T-cell (primary cell): ENCODE measurements around the gene PRKACB. TPM values are rescaled to one million over a fixed set of nuclear protein-coding genes. Genes with fewer than 3 reads are reported as not detected.

Source experiments
- ATAC-seq, 4 experiments: fragments of 200-7000 bp in 3 of 4; fragments of 150-1000 bp in 1 of 4; cut with Tn5 transposase; replicated peaks in 1 of 4; 1 replicate in 3 of 4; 2 replicates in 1 of 4; pipeline ENCODE4 v1.10.0; 2021; ENCODE audit warnings: moderate library complexity in 3 of 4, mild to moderate bottlenecking in 2 of 4, moderate number of reproducible peaks in 1 of 4
- CTCF ChIA-PET, 2 donors: fragments of 300-600 bp; sonication (Branson Sonifier 250); formaldehyde crosslinking; loops; one replicate each; lab custom pipeline; 2022; ENCODE audit warnings: antibody characterized with exemption in 2 of 2; lab: Charles Lee
- POLR2A ChIA-PET, 2 donors: fragments of 300-600 bp; sonication (Branson Sonifier 250); formaldehyde crosslinking; loops; one replicate each; lab custom pipeline; 2022; ENCODE audit warnings: antibody characterized with exemption in 2 of 2; lab: Charles Lee
- DNase-seq, 35 experiments: peaks; one replicate each; pipeline versions ENCODE4 v3.0.0 to v3.0.0-alpha.2; 2013 to 2023
- H3K27ac ChIP-seq: one replicate; pipeline ENCODE4 v1.5.1; 2013; ENCODE audit warnings: low read length
- H3K27me3 ChIP-seq, 2 experiments: replicated peaks in 1 of 2; 1 replicate in 1 of 2; 2 replicates in 1 of 2; pipeline versions ENCODE4 v1.6.1 to v1.7.0; 2013; ENCODE audit warnings: low read length in 1 of 2, mixed read lengths in 1 of 2; ENCODE audit not compliant: control insufficient read depth in 2 of 2, insufficient read depth in 2 of 2; ENCODE audit errors: extremely low read depth in 1 of 2
- H3K36me3 ChIP-seq, 2 donors: 1 replicate in 1 of 2; 2 replicates in 1 of 2; pipeline versions ENCODE4 v1.6.1 to v1.7.0; 2013; ENCODE audit warnings: low read length in 1 of 2; ENCODE audit not compliant: control insufficient read depth in 2 of 2, insufficient read depth in 1 of 2; ENCODE audit errors: extremely low read depth in 1 of 2
- H3K4me1 ChIP-seq, 2 experiments: 1 replicate in 1 of 2; 2 replicates in 1 of 2; pipeline versions ENCODE4 v1.6.1 to v1.7.0; 2013; ENCODE audit warnings: low read length in 2 of 2, mixed read lengths in 1 of 2; ENCODE audit not compliant: insufficient read depth in 2 of 2, control insufficient read depth in 1 of 2; ENCODE audit errors: extremely low read depth in 1 of 2
- H3K4me3 ChIP-seq, 2 donors: 1 replicate in 1 of 2; 2 replicates in 1 of 2; pipeline versions ENCODE4 v1.5.1 to v1.7.0; 2013; ENCODE audit warnings: mild to moderate bottlenecking in 2 of 2, low read length in 1 of 2, moderate library complexity in 1 of 2; ENCODE audit not compliant: control insufficient read depth in 1 of 2; ENCODE audit errors: extremely low read depth in 1 of 2
- H3K9me3 ChIP-seq: 2 replicates; pipeline ENCODE4 v1.7.0; 2013
- H3K27ac Mint-ChIP-seq, 2 donors: one replicate each; pipeline ENCODE4 v1.8.0; 2020 to 2021; ENCODE audit warnings: mild to moderate bottlenecking in 2 of 2, mixed read lengths in 2 of 2
- H3K27me3 Mint-ChIP-seq, 2 donors: one replicate each; pipeline ENCODE4 v1.8.0; 2021 to 2022; ENCODE audit warnings: mixed read lengths in 2 of 2
- H3K36me3 Mint-ChIP-seq: one replicate; pipeline ENCODE4 v1.8.0; 2021; ENCODE audit warnings: mixed read lengths
- H3K4me1 Mint-ChIP-seq, 3 donors: one replicate each; pipeline ENCODE4 v1.8.0; 2020 to 2022; ENCODE audit warnings: mixed read lengths in 3 of 3, mild to moderate bottlenecking in 1 of 3
- H3K4me3 Mint-ChIP-seq, 3 donors: one replicate each; pipeline ENCODE4 v1.8.0; 2020 to 2022; ENCODE audit warnings: mild to moderate bottlenecking in 3 of 3, mixed read lengths in 3 of 3, moderate library complexity in 3 of 3
- H3K9me3 Mint-ChIP-seq, 3 donors: one replicate each; pipeline ENCODE4 v1.8.0; 2020 to 2022; ENCODE audit warnings: mixed read lengths in 3 of 3
- WGBS: methylation state at CpG from one replicate; pipeline ENCODE4 v1.1.5; 2013; ENCODE audit warnings: missing lambda C conversion rate; ENCODE audit not compliant: insufficient coverage; 5-methylcytosine and 5-hydroxymethylcytosine counted together
- total RNA-seq, 35 experiments: library from RNA in 6 of 35; stranded (reverse) in 6 of 35; fragments of 120-200 nt in 1 of 35; gene quantifications; one replicate each; pipeline versions ENCODE4 v1.2.1 to v1.2.4 and lab custom pipeline; 2013 to 2026

The PRKACB gene
- total RNA-seq, 5 donors from 2014 or later (not counting 1 experiment from before 2014, with no cell fraction given): 101 to 119 (median 109) TPM

GRCh38 chr1:84257617-84258016, 113.5 kb downstream of the PRKACB start:
- H3K4me1 Mint-ChIP-seq: no peaks in the 10 kb centered on the region
- H3K36me3 ChIP-seq: no peaks in the 10 kb centered on the region
- ChIA-PET CTCF (no interaction called here), POLR2A (no interaction called here)
- no peak for ATAC-seq
- H3K4me3 ChIP-seq: no peak overlapping the region
- no peaks in the 10 kb centered on the region for H3K4me1 ChIP-seq
- H3K36me3 Mint-ChIP-seq: no peaks in the 10 kb centered on the region
- no peaks in the 10 kb centered on the region for H3K9me3 ChIP-seq
- no peaks in the 10 kb centered on the region for H3K9me3 Mint-ChIP-seq
- H3K27ac Mint-ChIP-seq: no peak overlapping the region
- H3K27me3 Mint-ChIP-seq: no peaks in the 10 kb centered on the region
- DNase-seq: no peak
- no peaks in the 10 kb centered on the region for H3K27me3 ChIP-seq
- H3K4me3 Mint-ChIP-seq: no peak overlapping the region
- 90% methylated on average over 2 of the region's 2 CpGs for WGBS
- no peak overlapping the region for H3K27ac ChIP-seq

- no peak overlapping the region for H3K4me3 ChIP-seq
- POLR2A ChIA-PET: no interaction called here
- Mint-ChIP-seq H3K36me3 (no peaks in the 10 kb centered on the region), H3K4me1 (no peaks in the 10 kb centered on the region), H3K27ac (no peak overlapping the region), H3K27me3 (no peaks in the 10 kb centered on the region), H3K4me3 (no peak overlapping the region), H3K9me3 (no peaks in the 10 kb centered on the region)
- H3K4me1 ChIP-seq: no peaks in the 10 kb centered on the region
- no peaks in the 10 kb centered on the region for H3K9me3 ChIP-seq
- 92% methylated on average over 2 of the region's 2 CpGs for WGBS
- ATAC-seq (no peak), DNase-seq (no peak)
- CTCF ChIA-PET: no interaction called here
- H3K27ac ChIP-seq: no peak overlapping the region
- no peaks in the 10 kb centered on the region for H3K36me3 ChIP-seq
- H3K27me3 ChIP-seq: no peaks in the 10 kb centered on the region
These were observed 115.3 kb downstream of the PRKACB start for GRCh38 chr1:84259376-84259775.

DNA sequence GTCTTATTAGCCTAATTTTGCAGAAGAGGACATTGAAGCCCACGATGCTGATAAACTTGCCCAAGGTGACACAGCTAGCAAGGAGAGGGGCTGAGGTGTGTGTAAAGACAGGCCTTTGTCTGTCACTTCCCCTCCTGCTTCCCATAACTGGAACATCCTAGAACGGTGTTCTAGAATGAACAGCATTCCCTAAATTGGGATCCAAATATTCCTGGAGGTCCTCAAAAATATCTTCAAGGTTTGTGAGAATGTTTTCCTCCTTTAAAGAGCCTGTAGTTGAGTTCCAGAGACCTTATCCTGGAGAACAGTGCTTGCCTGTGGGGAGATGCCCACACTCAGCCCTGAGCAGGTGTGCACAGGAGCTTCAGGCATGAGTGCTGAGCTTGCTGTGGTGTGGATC, 115.9 kb downstream of the PRKACB start:
- Mint-ChIP-seq H3K4me1 (no peaks in the 10 kb centered on the region), H3K36me3 (no peaks in the 10 kb centered on the region), H3K4me3 (no peak overlapping the region), H3K27me3 (no peaks in the 10 kb centered on the region), H3K9me3 (no peaks in the 10 kb centered on the region), H3K27ac (no peak overlapping the region)
- H3K4me3 ChIP-seq: no peak overlapping the region
- H3K27ac ChIP-seq: no peak overlapping the region
- H3K36me3 ChIP-seq: no peaks in the 10 kb centered on the region
- no peaks in the 10 kb centered on the region for H3K27me3 ChIP-seq
- H3K4me1 ChIP-seq: no peaks in the 10 kb centered on the region
- ChIA-PET POLR2A (no interaction called here), CTCF (no interaction called here)
- DNase-seq: no peak
- no peaks in the 10 kb centered on the region for H3K9me3 ChIP-seq
- ATAC-seq: no peak
- WGBS: no CpG with 5 or more reads among the region's 2 CpGs

DNA sequence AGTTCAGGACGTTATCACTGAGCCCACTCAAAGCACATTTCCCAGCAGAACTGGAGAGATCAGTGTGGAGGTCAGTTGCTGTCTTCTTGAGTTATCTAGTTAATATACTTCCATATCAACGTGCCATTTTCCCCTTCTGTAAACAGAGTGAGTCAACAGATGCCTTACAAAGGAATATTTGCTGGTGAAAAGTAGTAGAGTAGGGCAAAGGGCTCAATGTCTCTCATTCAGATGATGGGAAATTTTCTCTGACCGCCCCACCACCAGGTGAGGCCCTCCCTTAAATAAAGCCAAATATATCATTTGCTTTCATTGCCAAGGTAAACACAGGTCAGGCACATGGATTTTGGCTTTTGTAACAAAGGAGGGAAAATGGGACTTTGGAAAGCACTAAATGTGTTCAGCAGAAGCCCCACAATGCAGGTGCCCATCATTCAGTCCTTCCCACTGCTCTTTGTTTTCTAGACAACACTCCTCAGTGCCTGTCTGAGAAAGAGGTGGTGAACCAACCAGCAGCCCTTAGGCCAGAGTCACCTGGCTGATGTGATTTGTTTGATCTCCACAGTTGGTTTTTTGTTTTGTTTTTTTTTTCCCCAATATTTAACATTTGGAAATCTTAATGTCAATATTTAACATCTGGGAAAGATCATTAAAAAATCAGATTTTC, 116.9 kb downstream of the PRKACB start:
- no peak for ATAC-seq
- no peak for DNase-seq
- Mint-ChIP-seq H3K9me3 (no peaks in the 10 kb centered on the region), H3K4me3 (no peak overlapping the region), H3K27ac (no peak overlapping the region), H3K27me3 (no peaks in the 10 kb centered on the region), H3K4me1 (no peaks in the 10 kb centered on the region), H3K36me3 (no peaks in the 10 kb centered on the region)
- Histone ChIP-seq H3K4me1 (no peaks in the 10 kb centered on the region), H3K36me3 (no peaks in the 10 kb centered on the region), H3K27ac (no peak overlapping the region), H3K27me3 (no peaks in the 10 kb centered on the region), H3K9me3 (no peaks in the 10 kb centered on the region), H3K4me3 (no peak overlapping the region)
- ChIA-PET POLR2A (no interaction called here), CTCF (no interaction called here)
- no CpG with 5 or more reads among the region's 3 CpGs for WGBS

DNA sequence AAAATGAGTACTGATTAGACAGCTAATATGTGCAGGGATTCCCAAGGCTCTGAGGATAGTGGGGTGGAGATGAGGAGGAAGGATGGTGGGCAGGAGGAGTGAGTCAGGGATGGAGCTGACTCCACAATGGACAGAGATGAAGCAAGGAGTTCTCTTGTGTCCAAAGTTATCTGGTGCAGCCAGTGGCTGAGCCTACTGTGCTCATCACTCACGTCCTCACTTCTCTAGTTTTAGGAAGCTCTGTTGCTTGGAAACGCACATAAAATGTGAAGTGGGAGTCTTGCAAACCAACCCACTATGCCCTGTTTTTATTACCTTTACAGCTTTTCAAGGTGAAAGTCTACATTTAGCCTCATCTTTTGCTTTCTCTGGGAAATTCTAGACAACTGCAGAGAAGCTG, 120.9 kb downstream of the PRKACB start:
- ChIA-PET POLR2A (no interaction called here), CTCF (no interaction called here)
- DNase-seq (no peak), ATAC-seq (no peak)
- Mint-ChIP-seq H3K4me3 (no peak overlapping the region), H3K9me3 (peaks cover 0 to 3% (median 0%) of the 10 kb centered on the region in 3 donors), H3K27ac (no peak overlapping the region), H3K36me3 (no peaks in the 10 kb centered on the region), H3K27me3 (no peaks in the 10 kb centered on the region), H3K4me1 (peaks cover 0 to 2% (median 0%) of the 10 kb centered on the region in 3 donors)
- Histone ChIP-seq H3K4me3 (no peak overlapping the region), H3K4me1 (no peaks in the 10 kb centered on the region), H3K9me3 (no peaks in the 10 kb centered on the region), H3K36me3 (no peaks in the 10 kb centered on the region), H3K27ac (no peak overlapping the region), H3K27me3 (no peaks in the 10 kb centered on the region)
- 80% methylated on average over 1 of the region's 2 CpGs for WGBS

GRCh38 chr1:84265867-84266266, 121.8 kb downstream of the PRKACB start:
- POLR2A ChIA-PET: interaction anchor here in 1 of 2 donors (0.7 kb wide), 1 partner anchor 997 kb away, joined by 3 read pairs; no protein-coding TSS in a partner anchor
- no peak overlapping the region for H3K27ac ChIP-seq
- H3K36me3 Mint-ChIP-seq: no peaks in the 10 kb centered on the region
- no peak overlapping the region for H3K4me3 ChIP-seq
- H3K4me1 Mint-ChIP-seq: peaks cover 1 to 4% (median 2%) of the 10 kb centered on the region in 3 donors
- DNase-seq (no peak), ATAC-seq (no peak)
- no CpG with 5 or more reads among the region's 3 CpGs for WGBS
- peaks cover 0 to under 1% of the 10 kb centered on the region in 2 experiments for H3K4me1 ChIP-seq
- no peak overlapping the region for H3K4me3 Mint-ChIP-seq
- no peaks in the 10 kb centered on the region for H3K9me3 ChIP-seq
- no peaks in the 10 kb centered on the region for H3K36me3 ChIP-seq
- CTCF ChIA-PET: no interaction called here
- peaks cover 0 to 3% (median 0%) of the 10 kb centered on the region in 3 donors for H3K9me3 Mint-ChIP-seq
- H3K27me3 Mint-ChIP-seq: no peaks in the 10 kb centered on the region
- no peaks in the 10 kb centered on the region for H3K27me3 ChIP-seq
- H3K27ac Mint-ChIP-seq: no peak overlapping the region
